ENCODE results near the gene TMEM60. TPM values are rescaled to one million over a fixed set of nuclear protein-coding genes. Genes with fewer than 3 reads are reported as not detected.
A peak's percentile ranks its signal among the peaks of the same experiment; 100 is the strongest.

The TMEM60 gene
- total and polyA plus RNA-seq, 10 donors: 10.1 to 33.1 (median 18.6) TPM

DNA sequence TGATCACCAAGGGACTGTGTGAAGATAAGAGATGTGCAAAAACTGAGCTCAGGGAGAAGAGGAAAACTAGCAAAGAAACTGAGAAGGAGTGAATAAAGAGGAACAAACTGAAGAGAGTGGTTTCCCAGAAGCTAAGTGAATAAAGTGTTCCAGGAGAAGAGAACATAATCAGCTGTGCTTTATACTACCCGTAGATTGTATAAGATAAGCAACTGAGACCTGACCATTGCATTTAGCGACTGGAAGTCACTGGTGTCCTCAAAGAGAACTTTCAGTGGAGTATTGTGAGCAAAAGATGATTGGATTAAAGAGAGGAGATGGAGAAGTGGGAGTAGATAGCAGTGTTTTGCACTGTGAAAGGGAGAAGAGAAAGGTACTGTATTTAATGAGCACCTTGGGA, 14.9 kb upstream of the TMEM60 start:
- WGBS, 5 donors: 72 to 82% (median 75%) methylated on average over 2 of the region's 2 CpGs
- no peak for DNase-seq
- intact Hi-C loops (cut with DNase I; ENCODE audit: low total_unique reads): no loop called here

GRCh38 chr7:77812290-77812685, 14.1 kb upstream of the TMEM60 start:
- H3K4me3 ChIP-seq: no peak overlapping the region
- no peaks in the 10 kb centered on the region for H3K27me3 ChIP-seq (replicated peaks in 1 of 7)
- 88 to 100% (median 100%) methylated on average over 1 of the region's 1 CpG for WGBS, 5 donors
- peaks cover 0 to 34% (median 19%) of the 10 kb centered on the region in 6 donors for H3K4me1 ChIP-seq
- TF ChIP-seq CTCF (IDR thresholded peaks at IDR 0.05 in 8 of 11, conservative IDR thresholded peaks at IDR 0.05 in 3 of 11) (no peak), POLR2A (IDR thresholded peaks at IDR 0.05) (no peak), POLR2AphosphoS5 (IDR thresholded peaks at IDR 0.05) (no peak)
- peaks cover 0 to 32% (median 23%) of the 10 kb centered on the region in 8 donors for H3K9me3 ChIP-seq
- intact Hi-C loops (cut with DNase I; ENCODE audit: low total_unique reads): no loop called here
- peaks cover 0 to 14% (median 7%) of the 10 kb centered on the region in 6 donors for H3K36me3 ChIP-seq
- H3K27ac ChIP-seq: no peak overlapping the region
- DNase-seq: no peak

More for the DNA sequence above, 14.9 kb upstream of the TMEM60 start:
- Histone ChIP-seq H3K27ac (peak overlapping the region in 2 of 8 donors; percentile 0 to 21), H3K4me3 (no peak overlapping the region), H3K27me3 (replicated peaks in 1 of 7) (no peaks in the 10 kb centered on the region), H3K9me3 (peaks cover 0 to 32% (median 23%) of the 10 kb centered on the region in 8 donors), H3K36me3 (peaks cover 0 to 23% (median 13%) of the 10 kb centered on the region in 6 donors), H3K4me1 (peaks cover 0 to 34% (median 19%) of the 10 kb centered on the region in 6 donors)
- no peak for TF ChIP-seq POLR2A (IDR thresholded peaks at IDR 0.05)
- TF ChIP-seq CTCF (IDR thresholded peaks at IDR 0.05 in 8 of 11, conservative IDR thresholded peaks at IDR 0.05 in 3 of 11): no peak
- TF ChIP-seq POLR2AphosphoS5 (IDR thresholded peaks at IDR 0.05): no peak

DNA sequence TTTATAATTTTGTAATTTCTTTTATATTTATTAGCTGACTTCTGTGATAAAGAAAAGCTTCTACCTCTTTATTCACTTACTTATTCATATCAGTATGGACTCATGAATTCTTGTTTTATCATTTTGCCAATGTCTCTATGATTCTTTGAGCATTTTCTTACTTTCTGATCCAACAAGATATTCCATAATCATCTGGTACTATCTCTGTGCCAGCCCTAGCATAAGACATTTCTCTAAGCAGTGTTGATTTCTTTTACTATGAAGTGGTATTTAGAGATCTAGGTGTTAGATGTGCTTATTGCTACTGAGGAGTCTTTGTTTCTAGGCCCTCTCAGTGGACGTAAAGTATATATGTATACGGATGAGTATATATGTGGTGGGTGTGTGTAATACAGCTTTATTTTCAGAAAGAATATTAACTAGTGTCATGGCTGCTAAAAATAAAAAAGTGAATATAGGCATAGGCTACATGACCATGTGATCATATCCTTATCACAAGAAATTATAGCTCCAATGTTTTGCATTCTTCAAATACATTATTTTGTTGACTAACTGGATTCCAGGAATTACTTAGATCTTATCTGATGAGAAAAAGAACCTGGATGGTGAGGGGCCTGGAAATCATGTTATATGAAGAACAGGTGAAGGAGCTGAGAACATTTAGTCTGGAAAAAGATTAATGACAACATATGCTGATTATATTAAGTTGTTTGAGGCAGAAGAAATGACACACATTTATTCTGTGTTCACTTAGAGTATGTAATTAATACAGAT, 13.5 kb upstream of the TMEM60 start:
- peaks cover 0 to 32% (median 23%) of the 10 kb centered on the region in 8 donors for H3K9me3 ChIP-seq
- H3K27me3 ChIP-seq (replicated peaks in 1 of 7): no peaks in the 10 kb centered on the region
- H3K27ac ChIP-seq: no peak overlapping the region
- WGBS, 5 donors: 94 to 97% (median 94%) methylated on average over 2 of the region's 2 CpGs
- DNase-seq: no peak
- peaks cover 0 to 34% (median 19%) of the 10 kb centered on the region in 6 donors for H3K4me1 ChIP-seq
- H3K4me3 ChIP-seq: no peak overlapping the region
- TF ChIP-seq CTCF (IDR thresholded peaks at IDR 0.05 in 8 of 11, conservative IDR thresholded peaks at IDR 0.05 in 3 of 11): no peak
- TF ChIP-seq POLR2AphosphoS5 (IDR thresholded peaks at IDR 0.05): no peak
- no peak for TF ChIP-seq POLR2A (IDR thresholded peaks at IDR 0.05)
- intact Hi-C loops (cut with DNase I; ENCODE audit: low total_unique reads): no loop called here
- peaks cover 0 to 8% (median 2%) of the 10 kb centered on the region in 6 donors for H3K36me3 ChIP-seq

- no peaks in the 10 kb centered on the region for H3K27me3 ChIP-seq (replicated peaks in 1 of 7)
- no peaks in the 10 kb centered on the region for H3K36me3 ChIP-seq
- H3K4me3 ChIP-seq: no peak overlapping the region
- peaks cover 0 to 37% (median 25%) of the 10 kb centered on the region in 6 donors for H3K4me1 ChIP-seq
- peaks cover 0 to 42% (median 36%) of the 10 kb centered on the region in 8 donors for H3K9me3 ChIP-seq
- H3K27ac ChIP-seq: no peak overlapping the region
- 70 to 93% (median 74%) methylated on average over 1 of the region's 1 CpG for WGBS, 5 donors
- intact Hi-C loops (cut with DNase I; ENCODE audit: low total_unique reads): no loop called here
- no peak for DNase-seq
- TF ChIP-seq POLR2AphosphoS5 (IDR thresholded peaks at IDR 0.05) (no peak), POLR2A (IDR thresholded peaks at IDR 0.05) (no peak), CTCF (IDR thresholded peaks at IDR 0.05 in 8 of 11, conservative IDR thresholded peaks at IDR 0.05 in 3 of 11) (no peak)
These were observed 10.3 kb upstream of the TMEM60 start for GRCh38 chr7:77808517-77808916.
